Lung (tissue), 12 donors: ENCODE data around the gene MYOT. TPM values are rescaled to one million over a fixed set of nuclear protein-coding genes. Genes with fewer than 3 reads are reported as not detected.
A peak's percentile ranks its signal among the peaks of the same experiment; 100 is the strongest.

Source experiments
- ATAC-seq: fragments of 200-7000 bp; cut with Tn5 transposase; one replicate; pipeline ENCODE4 v1.9.1; 2020; ENCODE audit warnings: moderate number of reproducible peaks; ENCODE audit not compliant: insufficient read depth, low FRiP score
- DNase-seq, 3 donors: peaks; one replicate each; pipeline ENCODE4 v3.0.0-alpha.2; 2013 to 2017
- H3K27ac ChIP-seq, 2 donors: one replicate each; pipeline ENCODE4 v1.5.1; 2013; ENCODE audit warnings: mild to moderate bottlenecking in 2 of 2, moderate library complexity in 2 of 2, control low read depth in 1 of 2, inconsistent platforms in 1 of 2, low read depth in 1 of 2, low read length in 1 of 2
- H3K27me3 ChIP-seq, 3 donors: one replicate each; pipeline ENCODE4 v1.5.1; 2013; ENCODE audit warnings: low read length in 2 of 3; ENCODE audit not compliant: control insufficient read depth in 3 of 3, insufficient read depth in 3 of 3
- H3K36me3 ChIP-seq, 4 donors: one replicate each; pipeline ENCODE4 v1.5.1; 2013; ENCODE audit warnings: low read length in 4 of 4, mild to moderate bottlenecking in 1 of 4, moderate library complexity in 1 of 4; ENCODE audit not compliant: control insufficient read depth in 4 of 4, insufficient read depth in 4 of 4
- H3K4me1 ChIP-seq, 5 donors: one replicate each; pipeline ENCODE4 v1.5.1; 2013; ENCODE audit warnings: low read length in 5 of 5, mild to moderate bottlenecking in 2 of 5, moderate library complexity in 1 of 5; ENCODE audit not compliant: control insufficient read depth in 5 of 5, insufficient read depth in 5 of 5
- H3K4me3 ChIP-seq: one replicate; pipeline ENCODE4 v1.5.1; 2013; ENCODE audit warnings: mild to moderate bottlenecking, control low read depth, moderate library complexity
- H3K9ac ChIP-seq, 2 donors: one replicate each; pipeline ENCODE4 v1.5.1; 2013; ENCODE audit warnings: low read length in 2 of 2, control low read depth in 1 of 2; ENCODE audit not compliant: insufficient read depth in 1 of 2
- H3K9me3 ChIP-seq, 4 donors: one replicate each; pipeline ENCODE4 v1.5.1; 2013; ENCODE audit warnings: low read length in 3 of 4, mild to moderate bottlenecking in 1 of 4, moderate library complexity in 1 of 4; ENCODE audit not compliant: control insufficient read depth in 4 of 4, insufficient read depth in 3 of 4
- CTCF ChIP-seq: IDR thresholded peaks from 2 replicates; pipeline ENCODE4 v1.5.1; 2012; ENCODE audit warnings: mild to moderate bottlenecking; ENCODE audit errors: control extremely low read depth, extremely low read depth
- WGBS, 2 donors: extraction: QIAGEN DNeasy Blood & Tissue Kit; methylation state at CpG; one replicate each; pipeline ENCODE4 v1.1.7; 2013; 5-methylcytosine and 5-hydroxymethylcytosine counted together
- polyA plus RNA-seq, 2 donors: library from polyadenylated mRNA; stranded (reverse); fragments of 200-250 nt; gene quantifications; one replicate each; pipeline ENCODE4 v1.2.1, GENCODE V29; 2013
- total RNA-seq, 2 donors: library from RNA; depleted of rRNA in 1 of 2; stranded (reverse); fragments of >200 nt in 1 of 2; gene quantifications; one replicate each; pipeline ENCODE4 v1.2.1, GENCODE V29; 2014 to 2021
- donor health status: control.
- donor health status: control.
- donor health status: Bipolar disorder and iron deficiency.
- donor health status: healthy.
- donor health status: DM: yes; HTN: yes; CAD: no.

Gene MYOT
- total and polyA plus RNA-seq, 4 donors, result 0.44 to 0.61 (median 0.48) TPM; not detected in 1

GRCh38 chr5:137837491-137838394 is 29.9 kb upstream of the MYOT start:
- 86 to 92% methylated on average over 2 of the region's 2 CpGs for WGBS, 2 donors
- H3K36me3 ChIP-seq, result no peaks in the 10 kb centered on the region

GRCh38 chr5:137838976-137839375 is 28.7 kb upstream of the MYOT start:
- ATAC-seq, result no peak
- Histone ChIP-seq H3K9ac (no peak overlapping the region), H3K4me1 (peaks cover 0 to 8% (median 0%) of the 10 kb centered on the region in 5 donors), H3K36me3 (peaks cover 0 to 2% (median 0%) of the 10 kb centered on the region in 4 donors), H3K4me3 (no peak overlapping the region), H3K27me3 (no peaks in the 10 kb centered on the region), H3K27ac (peak overlapping the region in 1 of 2 donors; percentile 88), H3K9me3 (no peaks in the 10 kb centered on the region)
- TF ChIP-seq CTCF, result no peak
- no peak for DNase-seq

More at GRCh38 chr5:137837491-137838394, 29.9 kb upstream of the MYOT start:
- no peak for ATAC-seq
- no peak for TF ChIP-seq CTCF
- Histone ChIP-seq H3K4me1 (peaks cover 0 to 8% (median 0%) of the 10 kb centered on the region in 5 donors), H3K4me3 (no peak overlapping the region), H3K9me3 (no peaks in the 10 kb centered on the region), H3K27me3 (no peaks in the 10 kb centered on the region), H3K9ac (no peak overlapping the region), H3K27ac (peak overlapping the region in 1 of 2 donors; percentile 95)
- no peak for DNase-seq

GRCh38 chr5:137842296-137842695 is 25.4 kb upstream of the MYOT start:
- Histone ChIP-seq H3K27ac (peak overlapping the region in 1 of 2 donors; percentile 55), H3K27me3 (no peaks in the 10 kb centered on the region), H3K9ac (no peak overlapping the region), H3K9me3 (no peaks in the 10 kb centered on the region), H3K4me1 (peaks cover 0 to 3% (median 0%) of the 10 kb centered on the region in 5 donors), H3K36me3 (peaks cover 0 to 9% (median under 1%) of the 10 kb centered on the region in 4 donors), H3K4me3 (no peak overlapping the region)
- no peak for TF ChIP-seq CTCF
- DNase-seq (no peak), ATAC-seq (no peak)
- 86 to 89% methylated on average over 5 of the region's 5 CpGs for WGBS, 2 donors
